Jurkat, Clone E6-1 (cell line): ENCODE data around the gene DOCK1.

ENCODE experiments used
- DNase-seq: peaks from one replicate; pipeline ENCODE4 v3.0.0-alpha.2; 2011; ENCODE audit warnings: low read depth, low spot score
- H3K4me3 ChIP-seq: 2 replicates; pipeline ENCODE4 v1.5.1; 2011; ENCODE audit warnings: mild to moderate bottlenecking, low read length, control low read depth, moderate library complexity

The DOCK1 gene

DNA sequence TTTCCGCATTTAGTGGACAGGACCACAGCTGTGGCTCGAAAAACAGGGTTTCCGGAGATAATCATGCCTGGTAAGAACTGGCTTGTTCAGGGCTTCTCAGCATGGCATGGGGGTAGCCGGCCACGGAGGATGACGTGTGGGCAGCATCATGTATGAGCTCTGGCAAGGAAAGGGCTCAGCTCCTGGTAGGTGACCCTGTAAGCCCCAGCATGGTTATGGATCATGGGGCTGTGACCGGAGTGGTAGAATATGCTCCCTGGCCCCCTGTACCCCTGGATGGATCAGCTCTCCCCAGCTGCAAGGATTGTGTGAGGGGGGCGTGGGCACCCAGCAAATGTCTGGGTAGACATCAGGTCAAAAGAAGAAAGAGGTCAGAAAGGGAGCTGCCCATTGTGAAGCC, 113.5 kb downstream of the DOCK1 start:
- no peak overlapping the region for H3K4me3 ChIP-seq
- DNase-seq, result no peak

DNA sequence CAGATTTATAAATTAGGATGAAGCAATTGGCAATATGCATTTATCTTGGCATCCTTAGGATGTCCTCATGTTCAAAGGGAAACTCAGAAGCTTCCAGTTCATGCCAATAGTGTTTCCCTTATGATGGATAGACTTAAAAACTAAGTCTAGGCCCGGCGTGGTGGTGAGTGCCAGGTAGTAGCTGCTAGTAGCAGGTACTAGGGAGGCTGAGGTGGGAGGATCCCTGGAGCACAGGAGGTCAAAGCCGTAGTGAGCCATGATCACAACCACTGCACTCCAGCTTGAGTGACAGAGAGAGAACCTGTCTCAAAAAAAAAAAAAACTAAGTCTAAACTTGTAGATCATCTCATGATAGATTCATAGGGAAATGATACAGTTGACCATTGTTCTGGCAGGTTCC, 115.0 kb downstream of the DOCK1 start:
- H3K4me3 ChIP-seq, result no peak overlapping the region
- no peak for DNase-seq

DNA sequence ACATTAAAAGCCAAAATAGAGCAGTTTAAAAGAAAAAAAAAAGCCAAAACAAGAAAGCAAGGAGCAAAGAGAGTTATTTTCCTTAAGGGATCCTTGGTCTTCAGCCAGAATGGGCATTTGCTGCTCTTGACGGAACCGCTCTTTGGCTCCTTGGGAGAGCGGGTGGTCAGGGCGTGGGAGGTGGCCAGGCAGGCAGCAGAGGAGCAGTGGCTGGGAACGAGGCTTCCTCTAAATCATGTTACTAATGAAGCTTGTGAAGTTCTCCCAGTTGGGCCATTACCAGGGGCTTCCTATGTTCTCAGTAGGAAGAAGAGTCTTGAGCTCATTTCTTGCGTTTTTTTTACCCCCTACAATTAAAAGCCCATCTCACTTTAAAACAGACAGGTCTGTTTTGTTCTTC, 116.6 kb downstream of the DOCK1 start:
- DNase-seq, result no peak
- no peak overlapping the region for H3K4me3 ChIP-seq

DNA sequence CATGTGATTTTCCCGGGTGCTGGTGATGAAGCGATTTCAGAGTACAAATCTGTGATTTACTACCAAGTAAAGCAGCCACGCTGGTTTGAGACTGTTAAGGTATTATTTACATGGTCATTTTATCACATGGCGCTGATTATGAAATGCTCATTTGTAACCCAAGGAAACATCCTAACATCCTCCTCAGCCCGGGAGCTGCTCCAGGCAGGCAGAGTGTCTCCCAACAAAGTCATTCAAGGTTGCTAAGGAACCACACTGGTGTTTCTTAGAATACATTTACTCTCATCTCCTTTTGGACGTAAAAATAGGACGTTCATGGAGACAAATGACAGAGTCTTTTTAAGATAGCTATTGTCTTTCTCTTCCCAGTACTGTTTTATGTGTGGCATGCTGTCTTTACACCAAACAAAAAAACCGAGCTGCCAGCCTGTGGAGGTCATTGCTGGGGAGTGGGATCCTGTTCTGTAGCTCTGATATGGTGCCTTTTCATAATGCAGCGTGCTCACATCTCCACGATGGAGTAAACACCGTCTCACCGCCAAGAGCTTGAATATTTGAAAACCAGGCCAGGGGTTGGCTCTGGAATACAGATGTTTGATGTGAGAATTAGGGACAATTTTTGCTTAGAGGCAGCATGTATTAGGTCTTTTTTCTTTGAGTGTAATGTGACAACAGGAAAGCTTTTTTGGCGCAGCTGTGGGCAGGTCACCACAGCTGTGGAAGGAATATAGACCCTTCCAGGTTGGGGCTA, 119.6 kb downstream of the DOCK1 start:
- H3K4me3 ChIP-seq, result no peak overlapping the region
- DNase-seq, result no peak

DNA sequence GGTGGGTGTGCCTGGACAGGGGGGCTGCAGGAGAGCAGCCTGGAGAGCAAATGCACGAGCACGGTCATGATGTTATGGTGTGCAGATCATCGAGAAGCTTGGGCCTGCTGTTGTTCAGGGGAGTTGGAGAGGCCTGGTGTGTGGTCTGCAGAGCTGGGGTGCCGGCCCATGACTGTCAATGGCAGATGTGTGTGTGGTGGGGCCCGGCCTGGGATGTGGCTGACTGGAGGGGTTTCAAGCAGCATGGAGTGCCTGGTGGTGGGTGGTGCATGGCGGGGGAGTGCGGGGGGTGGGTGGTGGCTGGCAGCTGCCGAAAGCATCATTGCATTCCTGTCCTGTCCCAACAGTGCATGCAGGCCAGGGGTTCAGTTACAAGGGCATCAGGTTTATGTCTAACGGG, 122.6 kb downstream of the DOCK1 start:
- no peak for DNase-seq
- H3K4me3 ChIP-seq, result no peak overlapping the region

DNA sequence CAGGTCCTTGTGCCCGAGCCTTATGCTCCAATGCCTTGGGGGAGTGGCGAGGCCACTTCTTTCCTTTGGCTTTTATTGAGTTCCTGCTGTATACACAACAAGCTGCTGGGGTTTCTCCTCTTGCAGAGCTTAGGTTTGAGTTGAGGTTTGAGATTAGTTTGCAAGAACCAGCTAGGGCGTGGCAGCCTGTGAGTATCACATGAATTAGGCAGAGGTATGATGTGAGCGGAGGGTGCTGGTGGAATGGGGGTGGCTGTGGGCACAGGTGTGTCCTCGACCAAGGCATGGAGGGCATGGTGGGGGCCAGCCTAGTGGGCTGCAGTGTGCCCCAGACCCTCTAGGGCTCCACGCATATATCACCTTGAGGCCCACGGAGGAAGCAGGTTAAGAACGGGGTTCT, 123.3 kb downstream of the DOCK1 start:
- no peak for DNase-seq
- H3K4me3 ChIP-seq, result no peak overlapping the region

DNA sequence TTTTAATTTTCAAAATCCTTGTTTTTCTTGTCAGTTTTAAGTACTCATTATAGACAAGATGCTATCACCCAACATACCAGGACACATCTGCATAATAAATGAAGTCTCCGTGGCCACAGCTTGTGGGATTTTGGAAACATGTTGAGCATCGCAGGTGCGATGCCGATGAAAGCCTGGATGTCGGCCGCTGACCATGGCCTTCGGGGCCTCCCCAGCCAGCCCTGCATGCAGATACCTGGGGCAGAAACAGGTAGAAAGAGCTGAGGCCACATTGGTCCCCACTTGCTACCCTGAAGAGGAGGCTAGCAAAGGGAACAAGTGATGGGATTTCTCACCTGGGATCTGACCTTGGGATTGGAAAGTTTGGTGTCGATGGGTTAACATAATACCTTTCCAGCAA, 123.8 kb downstream of the DOCK1 start:
- DNase-seq, result no peak
- no peak overlapping the region for H3K4me3 ChIP-seq

DNA sequence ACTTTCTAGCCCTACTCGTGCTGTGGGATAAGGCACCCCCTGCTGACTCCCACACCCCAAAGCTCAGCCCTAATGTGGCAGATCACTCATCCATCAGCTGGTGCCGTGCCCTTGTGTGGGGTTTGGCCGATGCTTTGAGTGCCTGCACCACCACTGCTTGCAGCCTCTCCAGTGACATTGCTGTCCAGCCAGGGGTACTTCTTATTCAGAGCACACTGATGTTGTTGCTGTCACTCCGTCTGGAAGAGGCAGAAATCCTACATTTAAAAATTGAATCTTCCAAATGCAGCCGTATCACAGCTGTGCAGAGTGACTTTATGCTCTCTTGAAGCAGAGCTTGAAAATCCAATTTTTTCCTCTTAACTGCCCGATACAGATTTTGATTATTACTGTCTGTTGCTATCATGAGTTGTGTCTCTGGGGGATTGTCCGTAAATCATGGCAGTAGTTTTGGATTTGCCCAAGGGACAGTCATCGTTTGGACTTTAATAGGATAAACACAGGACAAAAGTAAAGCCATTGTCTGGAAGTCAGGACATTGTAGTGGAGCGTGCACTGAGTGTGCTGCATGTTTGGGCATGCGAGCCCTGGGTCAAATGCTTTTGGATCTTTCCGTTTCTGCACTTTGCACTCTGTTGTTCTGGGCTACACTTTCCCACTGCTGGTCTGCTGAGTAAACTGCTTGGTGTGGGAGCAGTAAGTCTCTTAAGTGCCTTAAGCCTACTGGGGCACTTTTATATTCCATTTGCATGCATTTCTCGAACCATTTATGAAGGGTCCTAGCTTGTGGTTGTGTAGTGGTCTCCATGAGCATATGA, 128.2 kb downstream of the DOCK1 start:
- no peak overlapping the region for H3K4me3 ChIP-seq
- DNase-seq, result no peak

DNA sequence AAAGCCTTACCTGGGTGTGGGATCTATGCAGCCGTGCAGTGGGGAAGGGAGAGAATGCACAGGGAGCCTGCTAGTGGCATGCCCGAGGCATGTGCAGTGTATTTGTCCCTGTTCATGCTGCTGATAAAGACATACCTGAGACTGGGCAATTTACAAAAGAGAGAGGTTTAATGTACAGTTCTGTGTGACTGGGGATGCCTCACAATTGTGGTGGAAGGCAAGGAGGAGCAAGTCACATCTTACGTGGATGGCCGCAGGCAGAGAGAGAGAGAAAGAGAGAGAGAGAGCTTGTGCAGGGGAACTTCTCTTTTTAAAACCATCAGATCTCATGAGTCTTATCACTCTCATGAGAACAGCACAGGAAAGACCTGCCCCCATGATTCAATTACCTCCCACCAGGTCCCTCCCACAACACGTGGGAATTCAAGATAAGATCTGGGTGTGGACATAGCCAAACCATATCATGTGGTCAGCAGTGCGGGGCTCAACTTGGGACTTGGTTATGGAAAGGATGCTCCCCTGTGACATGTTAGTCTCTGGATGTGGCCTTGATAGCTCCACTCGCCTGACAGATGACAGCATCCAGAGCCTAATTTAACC, 128.9 kb downstream of the DOCK1 start:
- no peak overlapping the region for H3K4me3 ChIP-seq
- no peak for DNase-seq

DNA sequence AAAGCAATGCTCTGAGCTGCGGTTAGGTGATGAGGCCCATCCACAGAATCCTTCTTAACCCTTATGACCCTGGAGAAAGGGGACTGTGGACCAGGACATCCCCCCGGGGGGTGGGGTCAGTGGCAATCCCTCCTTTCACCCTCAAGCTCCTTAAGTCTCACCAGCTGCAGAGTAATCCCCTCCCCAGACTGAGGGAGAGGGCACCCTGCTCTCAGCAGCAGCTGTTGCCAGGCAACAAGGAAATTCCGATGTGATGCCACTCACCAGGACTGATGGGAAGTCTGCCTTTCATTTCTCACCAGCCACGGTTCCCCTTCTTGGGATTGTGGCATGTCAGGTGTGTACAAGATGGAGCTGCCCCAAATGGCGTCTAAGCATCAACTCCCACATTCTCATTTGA, 129.6 kb downstream of the DOCK1 start:
- no peak overlapping the region for H3K4me3 ChIP-seq
- no peak for DNase-seq

DNA sequence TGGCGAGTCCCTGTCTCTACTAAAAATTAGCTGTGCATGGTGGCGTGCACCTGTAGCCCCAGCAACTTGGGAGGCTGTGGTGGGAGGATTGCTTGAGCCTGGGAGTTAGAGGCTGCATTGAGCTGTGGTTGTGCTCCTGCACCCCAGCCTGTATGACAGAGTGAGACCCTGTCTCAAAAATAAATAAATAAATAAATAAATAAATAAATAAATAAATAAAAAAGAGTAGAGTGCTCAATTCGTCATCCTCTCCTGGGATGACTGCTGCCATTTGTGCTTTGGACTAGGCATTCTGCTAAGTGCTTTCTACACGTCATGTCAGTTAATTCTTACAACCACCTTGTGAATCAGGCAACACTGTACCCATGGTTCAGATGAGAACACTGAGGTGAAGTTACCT, 130.6 kb downstream of the DOCK1 start:
- no peak overlapping the region for H3K4me3 ChIP-seq
- DNase-seq, result no peak

DNA sequence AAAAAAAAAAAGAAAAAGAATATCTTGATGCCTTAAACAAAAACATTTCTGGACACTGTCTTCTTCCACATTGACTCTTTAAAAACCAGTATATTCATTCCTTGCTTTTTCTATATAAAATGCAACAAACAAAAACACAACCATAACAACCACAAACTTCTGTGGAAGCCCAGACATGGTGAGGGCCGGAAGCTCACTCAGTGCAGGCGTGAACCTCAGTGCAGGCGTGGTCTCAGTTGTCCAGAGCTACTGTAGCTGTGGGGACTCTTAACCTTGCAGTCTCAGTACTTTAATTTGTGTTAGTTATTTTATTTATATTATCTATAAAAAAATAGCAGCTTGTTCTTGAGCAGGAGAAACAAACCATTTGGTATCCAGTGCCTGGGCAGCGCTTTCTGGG, 131.8 kb downstream of the DOCK1 start:
- DNase-seq, result no peak
- no peak overlapping the region for H3K4me3 ChIP-seq

DNA sequence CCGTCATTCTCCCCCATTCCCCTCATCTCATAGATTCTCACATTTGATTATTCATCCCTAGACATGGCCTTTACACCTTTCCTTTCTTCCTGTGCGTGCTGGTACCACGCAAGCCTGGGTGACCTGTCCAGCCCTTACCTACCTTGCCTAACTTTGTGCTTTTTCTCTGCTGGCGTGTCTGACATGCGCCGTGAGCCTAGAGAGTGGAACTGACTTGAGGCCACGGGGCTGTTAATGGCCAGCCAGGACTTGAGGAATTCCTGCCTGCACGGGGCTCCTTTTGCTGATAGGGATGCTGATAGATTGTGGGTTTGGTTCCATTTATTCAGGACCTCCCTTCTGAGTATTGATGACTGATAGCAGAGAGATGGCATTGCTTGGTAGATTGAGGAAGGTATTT, 134.2 kb downstream of the DOCK1 start:
- no peak for DNase-seq
- no peak overlapping the region for H3K4me3 ChIP-seq

DNA sequence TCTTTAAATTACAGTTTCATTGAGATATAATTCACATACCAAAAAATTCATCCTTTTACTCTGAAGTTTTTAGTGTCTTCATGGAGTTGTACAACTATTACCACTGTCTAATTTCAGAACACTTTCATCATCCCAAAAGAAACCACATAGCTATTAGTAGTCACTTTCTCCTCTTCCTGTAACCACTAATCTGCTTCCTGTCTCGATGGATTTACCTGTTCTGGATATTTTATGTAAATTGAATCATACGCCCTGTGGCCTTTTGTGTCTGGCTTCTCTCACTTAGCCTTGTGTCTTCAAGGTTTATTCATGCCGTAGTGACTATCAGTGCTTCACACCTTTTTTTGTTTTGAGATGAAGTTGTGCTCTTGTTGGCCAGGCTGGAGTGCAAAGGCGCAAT, 135.5 kb downstream of the DOCK1 start:
- DNase-seq, result no peak
- H3K4me3 ChIP-seq, result no peak overlapping the region

DNA sequence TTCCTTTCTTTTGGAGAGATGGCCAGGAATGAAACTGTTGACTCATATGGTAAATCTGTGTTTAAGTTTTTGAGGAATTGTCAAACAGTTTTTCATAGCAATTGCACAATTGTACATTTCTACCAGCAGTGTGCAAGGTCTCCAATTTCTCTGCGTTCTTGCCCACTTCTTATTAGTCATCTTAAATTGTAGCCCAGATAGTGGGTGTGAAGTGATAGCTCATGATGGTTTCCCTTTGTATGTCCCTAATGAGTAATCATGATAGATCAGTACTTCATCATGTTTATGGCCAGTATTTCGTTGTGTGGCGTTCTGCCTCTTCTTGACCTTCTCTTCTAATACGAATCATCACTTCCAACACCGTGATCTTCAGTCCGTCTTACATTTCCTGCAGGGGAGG, 136.3 kb downstream of the DOCK1 start:
- no peak for DNase-seq
- H3K4me3 ChIP-seq, result no peak overlapping the region

DNA sequence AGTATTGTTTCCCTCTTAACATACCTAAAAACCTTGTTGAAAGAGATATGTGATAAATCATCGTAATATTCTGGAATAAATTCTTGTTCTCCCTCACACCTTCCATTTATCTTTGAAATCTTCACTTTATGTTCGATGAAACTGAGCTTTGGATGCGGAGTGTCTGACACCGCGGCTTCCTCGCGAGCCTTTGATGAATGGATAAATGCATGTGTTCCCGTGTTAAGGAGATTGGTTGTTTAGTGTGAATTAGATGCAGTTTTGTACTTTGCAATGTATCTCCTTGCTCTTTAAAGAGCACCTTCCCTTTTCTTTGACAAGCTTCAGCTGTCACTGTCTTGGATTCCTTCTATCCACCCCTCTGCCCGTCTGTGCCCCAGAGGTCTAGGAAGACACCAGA, 138.1 kb downstream of the DOCK1 start:
- no peak overlapping the region for H3K4me3 ChIP-seq
- no peak for DNase-seq

DNA sequence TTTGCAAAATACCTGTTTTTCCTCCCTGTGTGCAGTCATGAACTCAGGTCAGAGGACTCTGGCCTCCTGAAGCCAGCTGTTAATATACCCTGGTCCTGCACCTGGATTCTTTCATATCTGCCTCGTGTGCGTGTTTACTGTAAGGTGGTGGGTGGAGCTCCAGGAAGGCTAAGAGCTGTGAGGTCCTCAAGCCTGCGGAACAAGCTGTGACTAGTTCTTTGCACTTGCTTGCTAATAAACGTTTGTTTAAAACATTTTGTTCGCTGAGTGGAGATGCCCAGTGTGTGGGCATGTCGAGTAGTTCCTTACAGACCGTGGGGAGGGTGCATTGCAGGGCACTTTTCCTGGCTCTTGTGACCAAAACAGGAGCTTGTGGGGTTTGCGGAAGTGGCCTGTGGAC, 139.0 kb downstream of the DOCK1 start:
- DNase-seq, result no peak
- H3K4me3 ChIP-seq, result no peak overlapping the region

DNA sequence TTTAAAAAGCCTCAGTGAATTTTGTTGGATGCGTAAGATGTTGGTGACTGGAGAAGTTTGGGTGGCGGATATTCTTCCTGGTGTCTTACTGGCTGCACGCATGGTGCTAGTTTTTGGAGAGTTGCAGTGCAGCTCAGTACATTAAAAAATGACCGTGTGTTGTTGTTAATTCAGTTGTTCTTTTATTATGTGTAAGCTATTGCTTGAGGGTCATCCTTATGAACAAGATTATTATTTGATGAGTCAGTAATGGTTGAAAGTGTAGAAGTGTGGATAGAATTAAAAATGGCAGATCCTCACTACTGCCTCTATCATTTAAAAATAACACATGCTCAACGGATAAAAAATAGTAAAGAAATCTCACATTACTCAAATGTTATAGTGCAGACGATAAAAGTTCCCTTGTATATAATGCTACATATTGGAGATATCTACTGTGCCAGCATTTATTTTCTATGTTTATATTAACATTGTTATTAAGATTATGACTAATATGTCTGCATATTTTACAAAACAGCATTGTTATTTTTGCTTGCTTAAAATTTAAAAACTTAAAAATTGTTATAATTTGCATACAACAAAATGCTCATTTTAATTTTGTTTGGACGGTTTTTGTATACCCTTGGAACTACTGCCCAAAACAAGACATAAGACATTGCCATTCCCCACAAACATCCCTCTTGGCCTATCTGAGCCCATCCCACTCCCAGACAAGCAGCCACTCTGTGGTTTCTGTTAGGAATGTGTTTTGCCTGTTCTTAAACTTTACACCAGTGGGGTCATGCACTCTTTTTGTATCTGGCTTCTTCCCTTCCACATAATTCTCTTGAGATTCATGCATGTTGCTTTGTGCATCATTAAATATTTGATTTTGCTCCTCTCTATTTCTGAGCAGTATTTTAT, 142.0 kb downstream of the DOCK1 start:
- no peak for DNase-seq
- H3K4me3 ChIP-seq, result no peak overlapping the region

DNA sequence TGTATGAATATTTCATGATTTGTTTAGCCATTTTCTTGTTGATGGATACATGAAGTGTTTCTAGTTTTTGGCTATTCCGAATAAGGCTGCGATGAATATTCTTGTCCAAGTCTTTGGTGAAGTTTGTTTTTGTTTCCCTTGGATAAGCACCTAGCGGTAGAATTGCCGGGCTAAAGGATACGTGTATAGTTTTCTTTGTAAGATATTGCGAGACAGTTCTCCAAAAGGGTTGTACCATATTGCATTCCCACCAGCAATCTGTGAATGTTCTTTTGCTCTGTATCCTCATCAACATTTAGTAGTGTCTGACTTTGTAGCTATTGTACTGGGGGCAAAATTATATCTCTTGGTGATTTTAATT, 142.6 kb downstream of the DOCK1 start:
- H3K4me3 ChIP-seq, result no peak overlapping the region
- DNase-seq, result no peak

DNA sequence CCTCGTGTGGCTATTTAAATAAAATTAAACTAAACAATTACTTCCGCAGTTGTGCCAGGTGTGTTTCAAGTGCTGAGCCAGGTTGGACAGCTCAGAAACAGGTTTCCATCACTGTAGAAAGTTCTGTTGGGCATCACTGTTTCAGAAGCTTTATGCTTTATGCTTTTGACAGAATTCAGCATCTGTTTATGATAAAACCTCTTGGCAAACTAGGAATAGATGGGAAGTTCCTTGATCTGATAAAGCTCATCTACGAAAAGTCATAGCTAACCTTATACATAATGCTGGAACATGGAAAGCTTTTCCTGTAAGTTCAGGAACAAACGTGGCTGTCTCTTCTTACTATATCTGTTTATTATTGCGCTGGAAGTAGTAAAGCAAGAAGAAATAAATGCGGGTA, 143.4 kb downstream of the DOCK1 start:
- no peak for DNase-seq
- no peak overlapping the region for H3K4me3 ChIP-seq
